ENCODE measurements around the gene BTBD9.

DNA sequence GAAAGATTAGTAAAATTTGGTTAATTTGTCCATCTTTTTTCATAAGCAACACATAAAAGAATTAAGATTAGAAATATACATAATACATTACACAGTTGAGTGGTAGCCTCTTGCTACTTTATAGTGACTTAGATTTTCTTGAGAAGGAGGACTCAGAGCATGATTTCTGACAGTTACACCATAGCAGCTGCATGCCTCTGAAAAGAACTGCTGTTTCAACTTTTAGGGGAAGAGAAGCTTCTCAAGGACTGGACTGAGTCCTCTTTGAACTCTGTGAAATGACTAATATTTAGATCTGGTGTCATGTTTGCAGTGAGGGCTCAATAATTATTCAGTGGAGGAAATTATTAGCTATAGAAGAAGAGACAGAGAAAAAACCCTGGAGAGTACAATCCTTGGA is 272.5 kb downstream of the BTBD9 start:
- TF ChIP-seq, protein P1, sequence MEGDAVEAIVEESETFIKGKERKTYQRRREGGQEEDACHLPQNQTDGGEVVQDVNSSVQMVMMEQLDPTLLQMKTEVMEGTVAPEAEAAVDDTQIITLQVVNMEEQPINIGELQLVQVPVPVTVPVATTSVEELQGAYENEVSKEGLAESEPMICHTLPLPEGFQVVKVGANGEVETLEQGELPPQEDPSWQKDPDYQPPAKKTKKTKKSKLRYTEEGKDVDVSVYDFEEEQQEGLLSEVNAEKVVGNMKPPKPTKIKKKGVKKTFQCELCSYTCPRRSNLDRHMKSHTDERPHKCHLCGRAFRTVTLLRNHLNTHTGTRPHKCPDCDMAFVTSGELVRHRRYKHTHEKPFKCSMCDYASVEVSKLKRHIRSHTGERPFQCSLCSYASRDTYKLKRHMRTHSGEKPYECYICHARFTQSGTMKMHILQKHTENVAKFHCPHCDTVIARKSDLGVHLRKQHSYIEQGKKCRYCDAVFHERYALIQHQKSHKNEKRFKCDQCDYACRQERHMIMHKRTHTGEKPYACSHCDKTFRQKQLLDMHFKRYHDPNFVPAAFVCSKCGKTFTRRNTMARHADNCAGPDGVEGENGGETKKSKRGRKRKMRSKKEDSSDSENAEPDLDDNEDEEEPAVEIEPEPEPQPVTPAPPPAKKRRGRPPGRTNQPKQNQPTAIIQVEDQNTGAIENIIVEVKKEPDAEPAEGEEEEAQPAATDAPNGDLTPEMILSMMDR (IDR thresholded peaks at IDR 0.05), result no peak
- no peak for TF ChIP-seq EZH2 (IDR thresholded peaks at IDR 0.05; ENCODE audit: borderline replicate concordance, insufficient read depth, low read depth, low read length, poor library complexity, severe bottlenecking)

Data from B cell (primary cell).